HepG2 (cell line): ENCODE results near the gene OR6A2.

Source experiments
- ATF3 ChIP-seq: sonication (generic); formaldehyde crosslinking; IDR thresholded peaks from 2 replicates; pipeline ENCODE4 v1.4.0; 2020; ENCODE audit warnings: missing genetic modification reagents
- POLR2AphosphoS5 ChIP-seq: IDR thresholded peaks from 2 replicates; pipeline ENCODE4 v1.6.1; 2012; ENCODE audit warnings: low read depth, low read length
- ZNF251 ChIP-seq: sonication (generic); formaldehyde crosslinking; IDR thresholded peaks from 2 replicates; pipeline ENCODE4 v1.9.0; 2021; ENCODE audit warnings: mild to moderate bottlenecking, missing genetic modification reagents
- ZNF274 ChIP-seq: sonication (generic); formaldehyde crosslinking; IDR thresholded peaks from 2 replicates; pipeline ENCODE4 v1.5.1; 2020; ENCODE audit warnings: mild to moderate bottlenecking, missing genetic modification reagents
- ZNF441 ChIP-seq: sonication (generic); formaldehyde crosslinking; IDR thresholded peaks from 2 replicates; pipeline ENCODE4 v1.7.0; 2021; ENCODE audit warnings: missing genetic modification reagents, borderline replicate concordance
- TF ChIP-seq, protein P1 (sequence below): sonication (generic); formaldehyde crosslinking; IDR thresholded peaks from 2 replicates; pipeline ENCODE4 v1.8.1; 2023; ENCODE audit warnings: mild to moderate bottlenecking, missing genetic modification reagents, borderline replicate concordance

GRCh38 chr11:6771926-6772893 lies 27.3 kb downstream of the OR6A2 start, which contains the start of gene OR2AG2:
- no peak for TF ChIP-seq ZNF251 (CRISPR knock-in tag)
- no peak for TF ChIP-seq ATF3 (CRISPR knock-in tag)
- TF ChIP-seq ZNF274 (CRISPR knock-in tag): no peak
- TF ChIP-seq, protein P1, sequence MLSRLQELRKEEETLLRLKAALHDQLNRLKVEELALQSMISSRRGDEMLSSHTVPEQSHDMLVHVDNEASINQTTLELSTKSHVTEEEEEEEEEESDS (CRISPR knock-in tag): no peak
- no peak for TF ChIP-seq POLR2AphosphoS5
- no peak for TF ChIP-seq ZNF441 (CRISPR knock-in tag)
